GM19043 (cell line): ENCODE measurements around the gene KRT13.

Experiments used
- ATAC-seq: cut with Tn5 transposase; IDR thresholded peaks from one replicate; pipeline ENCODE4 v1.9.1; 2021; ENCODE audit warnings: low read depth; ENCODE audit not compliant: unreplicated experiment

Gene KRT13

GRCh38 chr17:41538565-41538991 is 33.2 kb upstream of the KRT13 start:
- ATAC-seq = no peak

DNA sequence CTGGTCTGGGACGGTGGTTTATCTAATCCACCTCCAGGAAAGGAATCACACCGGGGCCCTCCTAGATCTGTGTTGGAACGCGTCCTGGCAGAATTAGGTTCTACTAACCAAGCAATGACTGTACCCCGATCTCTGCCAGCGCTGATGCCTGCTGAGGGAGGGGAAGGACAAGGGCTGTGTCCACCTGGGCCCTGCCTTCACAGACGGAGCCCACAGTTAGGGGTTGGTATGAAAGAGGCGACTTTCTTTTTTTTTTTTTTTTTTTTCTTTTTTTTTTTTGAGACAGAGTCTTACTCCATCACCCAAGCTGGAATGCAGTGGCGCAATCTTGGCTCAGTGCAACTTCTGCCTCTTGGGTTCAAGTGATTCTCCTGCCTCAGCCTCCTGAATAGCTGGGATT is 32.6 kb upstream of the KRT13 start:
- no peak for ATAC-seq

- no peak for ATAC-seq
These were observed 32.2 kb upstream of the KRT13 start for GRCh38 chr17:41537614-41537954.

GRCh38 chr17:41536741-41537613 is 31.6 kb upstream of the KRT13 start:
- no peak for ATAC-seq

- ATAC-seq = no peak
These were observed 30.5 kb upstream of the KRT13 start for GRCh38 chr17:41535764-41536481.

GRCh38 chr17:41534899-41535546 is 29.6 kb upstream of the KRT13 start:
- no peak for ATAC-seq

DNA sequence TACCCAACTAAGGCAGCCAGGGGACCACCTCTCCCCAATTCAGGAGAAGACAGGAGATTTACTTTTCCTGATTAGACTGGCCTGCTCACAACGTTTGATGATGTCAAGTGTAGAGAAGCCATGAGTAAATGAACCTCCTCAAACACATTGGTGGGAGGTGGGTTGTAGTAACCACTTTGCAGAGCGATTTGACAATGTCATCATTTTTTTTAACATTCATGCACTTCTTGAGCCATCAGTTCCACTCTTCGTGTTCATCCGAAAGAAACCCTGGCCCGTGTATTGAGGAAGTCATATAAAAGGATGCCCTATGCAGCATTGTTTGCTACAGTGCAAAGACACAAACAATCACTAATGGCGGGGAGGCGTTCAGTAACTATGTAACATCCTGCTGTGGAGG is 28.2 kb upstream of the KRT13 start:
- no peak for ATAC-seq

DNA sequence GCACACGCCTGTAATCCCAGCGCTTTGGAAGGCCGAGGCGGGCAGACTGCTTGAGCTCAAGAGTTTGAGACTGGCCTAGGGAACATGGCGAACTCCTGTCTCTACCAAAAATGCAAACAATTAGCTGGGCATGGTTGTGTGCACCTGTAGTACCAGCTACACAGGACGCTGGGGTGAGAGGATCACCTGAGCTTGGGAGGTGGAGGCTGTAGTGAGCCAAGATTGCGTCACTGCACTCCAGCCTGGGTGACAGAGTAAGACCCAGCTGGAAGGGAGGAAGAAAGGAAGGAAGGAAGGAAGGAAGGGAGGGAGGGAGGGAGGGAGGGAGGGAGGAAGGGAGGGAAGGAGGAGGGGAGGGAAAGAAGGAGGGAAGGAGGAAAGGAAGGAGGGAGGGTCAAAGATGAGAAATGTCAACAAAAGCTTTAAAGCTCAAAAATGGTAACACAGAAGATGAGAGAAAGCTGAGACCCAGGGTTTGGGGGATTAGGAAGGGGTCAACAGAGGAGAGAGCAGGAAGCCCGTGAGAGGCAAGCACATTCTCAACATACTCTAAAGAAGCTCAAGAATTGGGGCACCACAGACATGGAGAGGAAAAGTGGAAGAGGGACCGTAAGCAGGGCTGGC is 27.6 kb upstream of the KRT13 start:
- no peak for ATAC-seq

DNA sequence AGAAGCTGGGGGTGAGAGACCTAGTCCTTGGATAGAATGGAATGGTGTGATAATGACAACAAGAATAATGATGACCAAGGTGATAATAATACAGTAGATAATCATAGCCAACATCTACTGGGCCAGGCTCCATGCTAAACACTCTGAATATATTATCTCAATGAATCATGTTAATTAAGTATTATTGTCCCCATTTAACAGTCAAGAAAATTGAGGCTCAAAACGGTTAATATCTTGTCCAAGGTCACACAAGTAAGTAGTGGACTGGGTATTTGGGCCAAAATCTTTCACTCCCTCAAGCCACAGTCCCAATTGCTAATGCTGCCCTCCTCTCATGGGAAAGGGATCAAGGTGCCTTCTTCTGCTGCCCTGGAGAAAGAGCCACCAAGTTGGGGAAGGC is 26.6 kb upstream of the KRT13 start:
- no peak for ATAC-seq

- ATAC-seq = no peak
These were observed 24.9 kb upstream of the KRT13 start for GRCh38 chr17:41530062-41531048.

DNA sequence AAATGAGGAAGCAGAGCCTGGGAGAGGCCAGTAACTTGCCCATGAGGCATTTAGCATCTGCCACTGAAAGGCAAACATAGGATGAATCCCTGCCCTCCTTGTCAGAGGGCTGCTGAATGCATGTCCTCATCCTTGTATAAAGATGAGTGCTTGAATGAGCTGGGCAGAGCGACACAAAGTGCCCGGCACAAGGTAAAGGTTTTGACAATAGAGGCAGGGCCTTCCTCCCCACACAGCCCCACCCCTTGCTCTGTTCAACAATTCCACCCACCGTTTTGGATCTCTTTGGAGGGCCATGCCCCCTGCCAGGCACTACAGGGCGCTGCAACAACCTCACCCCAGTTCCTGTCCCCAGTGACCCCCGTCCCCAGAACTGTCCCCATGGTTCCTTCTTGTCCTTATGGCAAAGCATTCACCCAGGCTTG is 24.1 kb upstream of the KRT13 start:
- no peak for ATAC-seq

DNA sequence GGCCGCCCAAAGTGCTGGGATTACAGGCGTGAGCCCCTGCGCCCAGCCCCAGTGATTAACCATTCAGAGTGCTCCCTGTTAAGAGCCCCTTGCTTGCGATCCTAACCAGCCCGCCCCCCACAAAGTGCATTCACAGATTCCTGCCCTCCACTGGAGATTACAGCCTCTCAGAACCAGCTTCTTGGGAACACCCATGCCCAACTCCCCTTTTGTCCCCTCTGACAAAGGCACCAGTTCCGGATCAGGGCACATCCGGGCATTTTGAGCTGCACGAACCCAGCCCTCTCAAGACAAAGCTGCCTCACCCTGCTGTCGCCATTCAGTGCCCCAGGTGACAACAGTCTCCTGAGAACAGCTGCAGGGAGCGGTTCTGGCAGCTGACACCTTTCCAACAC is 23.5 kb upstream of the KRT13 start:
- no peak for ATAC-seq

DNA sequence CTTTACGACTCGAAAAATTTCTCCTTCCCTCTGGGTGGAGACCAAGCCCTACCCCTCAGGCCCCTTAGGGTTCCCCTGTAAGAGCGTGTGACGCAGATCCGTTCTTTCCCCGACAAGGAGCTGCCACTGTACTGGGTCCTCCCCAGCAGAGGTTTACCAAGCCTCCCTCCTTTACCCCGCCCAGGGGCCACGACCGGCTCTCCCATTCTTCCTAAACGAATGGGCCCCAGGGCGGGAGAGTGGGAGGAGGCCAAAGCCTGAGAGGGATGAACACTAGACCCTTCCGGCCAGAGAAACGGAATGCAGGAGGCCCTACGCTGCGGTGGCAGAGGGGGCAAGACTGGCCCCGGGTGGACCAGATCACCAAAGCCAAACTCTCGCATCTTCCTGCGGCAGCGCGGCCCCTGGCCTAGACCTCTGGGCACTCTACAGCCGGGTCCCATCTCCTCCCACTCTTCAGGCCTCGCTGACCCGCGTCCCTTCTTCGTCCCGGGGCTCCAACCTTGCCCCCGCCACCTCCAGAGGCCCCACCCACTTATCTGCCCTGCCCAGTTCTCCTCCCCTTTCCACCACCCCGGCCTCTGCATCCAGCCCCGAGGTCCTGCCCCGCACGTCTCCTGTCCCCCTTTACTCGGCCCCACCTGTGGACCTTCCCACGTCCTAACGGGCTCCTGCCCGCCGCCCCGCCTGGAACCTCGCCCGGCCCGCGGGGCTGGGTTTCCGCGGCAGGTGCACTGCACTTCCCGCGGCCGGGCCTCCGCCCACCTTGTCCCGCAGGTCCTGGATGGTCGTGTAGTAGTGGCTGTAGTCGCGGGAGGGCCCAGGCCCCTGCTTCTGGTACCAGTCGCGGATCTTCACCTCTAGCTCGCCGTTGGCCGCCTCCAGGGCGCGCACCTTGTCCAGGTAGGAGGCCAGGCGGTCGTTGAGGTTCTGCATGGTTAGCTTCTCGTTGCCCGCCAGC is 21.9 kb upstream of the KRT13 start:
- no peak for ATAC-seq

DNA sequence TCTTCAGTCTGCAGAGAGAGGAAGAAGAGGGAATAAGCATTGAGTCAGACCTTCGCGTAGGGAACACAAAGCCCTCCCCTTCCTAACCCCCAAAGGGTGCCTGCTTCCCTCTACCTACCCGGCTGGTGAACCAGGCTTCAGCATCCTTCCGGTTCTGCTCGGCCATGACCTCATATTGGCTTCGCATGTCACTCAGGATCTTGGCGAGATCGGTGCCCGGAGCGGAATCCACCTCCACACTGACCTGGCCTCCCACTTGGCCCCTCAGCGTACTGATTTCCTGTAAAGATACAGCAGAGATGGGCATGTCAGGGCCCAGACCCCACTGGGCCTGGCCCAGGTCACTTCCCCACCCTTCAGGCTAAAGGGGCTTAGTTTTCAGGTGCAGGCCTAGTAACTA is 18.8 kb upstream of the KRT13 start:
- no peak for ATAC-seq

- no peak for ATAC-seq
These were observed 18.4 kb upstream of the KRT13 start for GRCh38 chr17:41523787-41524186.

- ATAC-seq = no peak
These were observed 17.8 kb upstream of the KRT13 start for GRCh38 chr17:41523225-41523593.

DNA sequence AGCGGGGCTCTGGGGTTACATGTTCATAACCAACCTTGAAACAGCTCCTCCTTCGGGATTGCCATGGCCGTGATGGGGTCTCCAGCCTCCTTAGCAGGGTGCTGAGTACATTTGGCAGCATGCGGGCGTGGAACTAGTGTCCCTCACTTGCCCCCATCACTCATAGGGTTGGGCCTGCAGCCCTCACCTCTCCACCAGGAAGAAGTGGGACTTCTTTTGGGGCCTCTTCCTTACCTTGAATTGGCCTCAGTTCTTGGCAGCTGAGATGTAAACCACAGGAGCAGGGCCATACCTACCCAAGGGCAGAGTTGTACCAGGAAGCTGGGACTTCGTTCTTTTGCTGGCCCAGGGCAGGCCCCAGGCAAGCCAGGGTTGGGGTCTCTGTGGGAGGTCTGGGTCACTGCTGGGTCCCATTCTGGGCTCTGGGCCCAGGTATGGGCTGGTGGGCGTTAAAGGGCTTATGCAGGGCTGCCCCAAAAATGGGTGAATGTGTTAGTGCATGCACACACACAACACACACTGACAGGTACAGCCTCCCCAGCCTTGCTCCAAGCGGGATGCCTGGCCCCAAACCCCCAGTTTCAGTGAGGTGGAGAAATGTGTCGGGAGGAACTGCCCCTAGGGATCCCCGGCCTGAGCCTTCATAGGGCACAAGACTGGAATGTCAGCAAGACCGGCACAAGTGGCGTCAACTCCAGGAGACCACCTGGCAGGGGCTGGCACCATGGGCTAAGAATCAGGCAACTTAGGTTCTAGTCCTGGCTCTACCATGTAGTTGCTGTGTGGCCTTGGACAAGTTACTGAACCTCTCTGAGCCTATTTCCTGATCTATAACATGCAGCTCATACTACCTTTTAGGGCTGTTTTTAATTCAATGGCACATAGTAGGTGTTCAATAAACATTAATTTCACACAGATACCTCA is 17.2 kb upstream of the KRT13 start:
- no peak for ATAC-seq
